Ovary (tissue), 9 donors: ENCODE measurements around the gene FOXO1. TPM values are rescaled to one million over a fixed set of nuclear protein-coding genes. Genes with fewer than 3 reads are reported as not detected.
A peak's percentile ranks its signal among the peaks of the same experiment; 100 is the strongest.

ENCODE experiments used
- DNase-seq, 5 donors: peaks; one replicate each; pipeline ENCODE4 v3.0.0-alpha.2; 2019 to 2020
- H3K27ac ChIP-seq, 2 donors: fragments of 200-600 bp; one replicate each; pipeline versions ENCODE4 v1.5.1 to v1.8.0; 2019 to 2022
- H3K27me3 ChIP-seq: fragments of 200-600 bp; one replicate; pipeline ENCODE4 v1.8.0; 2022
- H3K36me3 ChIP-seq: fragments of 200-600 bp; sonication (generic); one replicate; pipeline ENCODE4 v1.5.1; 2019
- H3K4me1 ChIP-seq: one replicate; pipeline ENCODE4 v1.8.1; 2013; ENCODE audit warnings: mild to moderate bottlenecking, moderate library complexity; ENCODE audit not compliant: insufficient read depth
- H3K4me3 ChIP-seq: fragments of 200-600 bp; sonication (generic); one replicate; pipeline ENCODE4 v1.5.1; 2017
- H3K9me3 ChIP-seq, 2 donors: fragments of 200-600 bp in 1 of 2; sonication (generic) in 1 of 2; one replicate each; pipeline versions ENCODE4 v1.5.1 to v1.8.1; 2013 to 2019; ENCODE audit warnings: mild to moderate bottlenecking in 1 of 2, moderate library complexity in 1 of 2
- CTCF ChIP-seq, 3 donors: fragments of 450-650 bp in 2 of 3; fragments of 200-600 bp in 1 of 3; IDR thresholded peaks; one replicate each; pipeline versions ENCODE4 v1.5.1 to v1.8.0; 2016 to 2022; ENCODE audit warnings: antibody characterized with exemption in 3 of 3, mild to moderate bottlenecking in 1 of 3
- EP300 ChIP-seq: sonication (generic); formaldehyde crosslinking; IDR thresholded peaks from one replicate; pipeline ENCODE4 v1.6.1; 2017; ENCODE audit warnings: antibody characterized with exemption
- POLR2A ChIP-seq: fragments of 450-650 bp; IDR thresholded peaks from one replicate; pipeline ENCODE4 v1.6.1; 2017; ENCODE audit warnings: antibody characterized with exemption, mild to moderate bottlenecking, moderate library complexity
- WGBS, 3 donors: extraction: QIAGEN DNeasy Blood & Tissue Kit in 1 of 3; methylation state at CpG; one replicate each; pipeline versions ENCODE4 v1.1.5 to v1.1.7; 2013 to 2017; 5-methylcytosine and 5-hydroxymethylcytosine counted together
- intact Hi-C, 4 donors: fragments of 100-400 bp; cut with DNase I; formaldehyde crosslinking; loops; one replicate each; pipeline versions ENCODE4 v1.11.0 to v1.15.1; 2022 to 2023
- polyA plus RNA-seq, 2 donors: library from polyadenylated mRNA; stranded (reverse); fragments of 200-250 nt in 1 of 2; fragments of 350-450 nt in 1 of 2; fragmentation: Illumina TruSeq in 1 of 2; extraction: RNeasy Lipid Tissue Mini Kit (QIAGEN cat#74804) in 1 of 2; gene quantifications; one replicate each; pipeline ENCODE4 v1.2.3, GENCODE V29; 2013 to 2014
- total RNA-seq, 7 donors: library from RNA; depleted of rRNA in 2 of 7; stranded (reverse); fragments of >200 nt in 2 of 7; fragmentation: NEBNext Ultra II Directional in 3 of 7; extraction: Animal tissue kit (Norgen Biotek cat#: 25700) in 3 of 7; gene quantifications; one replicate each; pipeline versions ENCODE4 v1.1.0 to v1.2.4, GENCODE V29; 2016 to 2023
- donor health status: DM: no; HTN: no; CAD: no; lungs with moderate emphysema.
- donor health status: DM: no; HTN: no; CAD: no.
- donor health status: Bipolar disorder and iron deficiency.
- donor health status: DM: yes; HTN: yes; CAD: no.
- donor health status: DM: no; HTN: no; CAD: no.
- donor health status: DM: yes; HTN: yes; CAD: no.

FOXO1 gene
- total and polyA plus RNA-seq, 9 donors: 51.5 to 157 (median 107) TPM

- Histone ChIP-seq H3K9me3 (no peaks in the 10 kb centered on the region), H3K36me3 (no peaks in the 10 kb centered on the region), H3K27me3 (no peaks in the 10 kb centered on the region), H3K27ac (no peak overlapping the region), H3K4me3 (no peak overlapping the region), H3K4me1 (no peaks in the 10 kb centered on the region)
- no peak for DNase-seq
- no peak for TF ChIP-seq POLR2A
- TF ChIP-seq CTCF (IDR thresholded peaks at IDR 0.05): no peak
- TF ChIP-seq EP300: no peak
- WGBS, 3 donors: 86 to 89% (median 88%) methylated on average over 4 of the region's 4 CpGs
- intact Hi-C loops: no loop called here
Observed at GRCh38 chr13:40694426-40694825, 28.0 kb upstream of the FOXO1 start.

- H3K4me1 ChIP-seq: no peaks in the 10 kb centered on the region
- H3K9me3 ChIP-seq: no peaks in the 10 kb centered on the region
- no peaks in the 10 kb centered on the region for H3K27me3 ChIP-seq
- DNase-seq: no peak
- intact Hi-C loops: no loop called here
- WGBS, 3 donors: 72 to 89% (median 77%) methylated on average over 2 of the region's 2 CpGs
- no peak overlapping the region for H3K27ac ChIP-seq
- H3K36me3 ChIP-seq: no peaks in the 10 kb centered on the region
- H3K4me3 ChIP-seq: no peak overlapping the region
- no peak for TF ChIP-seq CTCF (IDR thresholded peaks at IDR 0.05)
- no peak for TF ChIP-seq POLR2A
- TF ChIP-seq EP300: no peak
Observed at GRCh38 chr13:40692946-40693345, 26.5 kb upstream of the FOXO1 start.

GRCh38 chr13:40688781-40689180 lies 22.3 kb upstream of the FOXO1 start:
- H3K36me3 ChIP-seq: no peaks in the 10 kb centered on the region
- no peak overlapping the region for H3K27ac ChIP-seq
- no peaks in the 10 kb centered on the region for H3K9me3 ChIP-seq
- no peak for TF ChIP-seq POLR2A
- no peak for DNase-seq
- 82 to 87% (median 86%) methylated on average over 3 of the region's 3 CpGs for WGBS, 3 donors
- H3K27me3 ChIP-seq: no peaks in the 10 kb centered on the region
- intact Hi-C loops: loop anchor here (5.0 to 10.0 kb wide), 3 partner anchors 904 to 1006 kb away; no protein-coding TSS in a partner anchor
- H3K4me1 ChIP-seq: no peaks in the 10 kb centered on the region
- no peak overlapping the region for H3K4me3 ChIP-seq

- WGBS, 3 donors: 50 to 51% (median 50%) methylated on average over 11 of the region's 11 CpGs
- H3K4me1 ChIP-seq: peaks cover 3% of the 10 kb centered on the region
- intact Hi-C loops: loop anchor here (5.0 to 10.0 kb wide), 5 partner anchors 610 to 998 kb away; no protein-coding TSS in a partner anchor
- DNase-seq: no peak
- TF ChIP-seq EP300 (no peak), CTCF (IDR thresholded peaks at IDR 0.05) (peak; percentile 27 to 50 (median 46))
- H3K27ac ChIP-seq: no peak overlapping the region
- H3K4me3 ChIP-seq: no peak overlapping the region
- no peaks in the 10 kb centered on the region for H3K36me3 ChIP-seq
- H3K27me3 ChIP-seq: no peaks in the 10 kb centered on the region
- no peaks in the 10 kb centered on the region for H3K9me3 ChIP-seq
Observed at GRCh38 chr13:40682449-40683240, 16.2 kb upstream of the FOXO1 start.
